ENCODE data around the gene MLLT3.

The MLLT3 gene

DNA sequence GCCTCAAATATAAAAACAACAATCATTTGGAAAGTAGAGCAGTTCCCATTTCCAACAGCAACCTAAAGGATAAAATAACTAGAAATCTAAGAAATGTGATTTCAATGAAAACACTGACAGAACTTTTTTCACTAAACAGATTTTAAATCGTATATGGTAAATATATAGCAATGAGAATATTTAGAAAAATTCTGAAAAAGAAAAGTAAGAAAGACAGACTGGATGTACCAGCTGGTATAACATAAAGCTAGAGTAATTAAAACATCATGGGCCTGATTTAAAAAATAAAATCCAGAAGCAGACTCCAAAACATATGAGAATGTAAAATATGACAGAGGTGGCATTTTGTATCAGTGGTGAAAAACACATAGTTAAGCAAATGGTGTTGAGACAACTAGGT lies 308.9 kb downstream of the MLLT3 start:
- DNase-seq (ENCODE audit: low read depth in 2 of 3, low spot score in 1 of 3), result no peak

DNA sequence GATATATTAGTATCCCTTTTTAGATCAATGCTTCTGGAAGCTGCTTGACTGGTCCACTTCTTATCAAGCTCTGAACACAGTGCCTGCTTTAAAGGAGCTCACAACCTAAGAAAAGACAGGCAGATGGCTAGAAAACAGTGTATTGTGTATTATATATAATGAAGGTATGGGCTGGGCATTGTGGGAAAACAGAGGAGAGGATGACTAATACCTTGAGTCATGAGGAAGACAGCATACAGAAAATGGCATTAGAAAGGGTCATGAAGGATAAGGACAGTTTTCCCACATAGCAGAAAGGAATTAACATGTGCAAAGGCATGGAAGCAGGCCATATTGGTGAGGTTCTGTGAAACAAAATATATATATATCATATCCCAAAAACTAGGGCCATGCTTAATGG lies 309.6 kb downstream of the MLLT3 start:
- DNase-seq (ENCODE audit: low read depth in 2 of 3, low spot score in 1 of 3), result no peak

DNA sequence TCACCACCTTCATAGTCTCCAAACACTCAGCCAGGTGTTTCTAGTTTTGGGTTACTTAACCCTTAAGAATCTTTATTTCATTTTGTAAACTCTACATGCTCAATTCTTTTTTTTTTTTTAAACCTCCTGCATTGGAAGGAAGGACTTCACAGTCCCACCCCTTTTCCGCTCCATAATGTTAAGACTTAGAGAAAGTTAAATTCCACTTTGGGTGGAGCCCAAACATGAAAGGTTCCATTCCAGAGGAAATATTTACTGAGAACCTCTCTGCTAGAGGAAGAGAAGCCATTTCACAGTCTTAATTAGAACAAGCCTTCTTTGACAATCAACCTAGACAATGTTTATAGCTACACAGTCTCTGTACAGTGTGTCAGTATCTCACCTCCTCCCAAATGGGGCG lies 312.3 kb downstream of the MLLT3 start:
- DNase-seq (ENCODE audit: low read depth in 2 of 3, low spot score in 1 of 3), result no peak

DNA sequence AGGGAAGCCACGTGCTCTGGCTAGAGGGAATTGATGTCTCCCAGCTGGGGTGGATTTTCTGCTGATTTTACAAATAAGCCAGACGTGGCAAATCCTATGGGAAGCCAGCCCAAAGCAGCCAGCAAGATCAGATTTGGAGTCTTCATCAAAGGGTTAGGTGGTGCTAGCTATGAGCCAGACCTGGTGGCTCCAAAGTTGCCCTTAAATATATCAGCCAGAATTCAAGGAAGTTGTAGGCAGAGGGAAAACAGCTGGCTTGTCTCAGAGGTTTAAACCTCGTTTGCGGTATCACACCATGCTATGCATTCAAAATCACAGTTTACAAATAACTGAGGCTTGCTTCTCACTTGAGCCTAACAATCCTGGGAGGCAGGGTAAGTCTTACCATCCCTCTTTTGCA lies 313.2 kb downstream of the MLLT3 start:
- no peak for DNase-seq (ENCODE audit: low read depth in 2 of 3, low spot score in 1 of 3)

DNA sequence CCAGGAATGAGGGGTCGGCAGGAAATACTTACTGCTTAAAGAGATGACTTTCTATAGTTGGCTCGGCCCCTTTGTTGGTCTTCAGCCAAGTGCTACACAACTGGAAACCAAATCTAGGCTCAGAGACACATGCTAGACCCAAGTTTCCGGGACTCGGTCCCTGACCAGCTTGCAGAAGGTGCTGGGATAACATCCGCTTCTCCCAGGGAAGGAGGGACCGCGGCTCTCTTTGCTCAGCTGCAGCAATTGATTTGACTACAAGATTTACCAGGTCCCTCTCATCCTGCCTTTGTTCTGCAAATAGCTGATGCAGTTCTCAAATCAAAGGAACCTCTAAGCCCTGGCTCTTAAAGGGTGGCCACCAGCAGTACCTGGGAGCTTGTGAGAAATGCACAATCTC lies 314.7 kb downstream of the MLLT3 start:
- no peak for DNase-seq (ENCODE audit: low read depth in 2 of 3, low spot score in 1 of 3)

DNA sequence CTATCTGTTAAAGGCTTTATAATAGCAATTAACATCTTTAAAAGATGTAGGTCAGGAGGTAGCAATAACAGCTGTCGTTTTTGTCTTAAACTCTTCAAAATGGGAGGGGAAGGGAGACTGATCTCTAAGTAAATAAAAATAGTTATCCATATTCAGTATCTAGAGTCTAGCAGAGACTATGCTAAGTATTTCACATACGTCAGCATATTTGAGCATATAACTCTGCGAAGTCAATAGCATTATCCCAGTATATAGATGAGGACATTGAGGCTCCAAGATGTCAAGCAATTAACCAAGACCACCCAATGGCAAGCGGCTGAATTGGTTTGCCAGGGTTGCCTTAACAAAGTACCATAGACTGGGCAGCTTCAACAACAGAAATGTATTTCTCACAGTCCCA lies 316.8 kb downstream of the MLLT3 start:
- DNase-seq (ENCODE audit: low read depth in 2 of 3, low spot score in 1 of 3), result no peak

DNA sequence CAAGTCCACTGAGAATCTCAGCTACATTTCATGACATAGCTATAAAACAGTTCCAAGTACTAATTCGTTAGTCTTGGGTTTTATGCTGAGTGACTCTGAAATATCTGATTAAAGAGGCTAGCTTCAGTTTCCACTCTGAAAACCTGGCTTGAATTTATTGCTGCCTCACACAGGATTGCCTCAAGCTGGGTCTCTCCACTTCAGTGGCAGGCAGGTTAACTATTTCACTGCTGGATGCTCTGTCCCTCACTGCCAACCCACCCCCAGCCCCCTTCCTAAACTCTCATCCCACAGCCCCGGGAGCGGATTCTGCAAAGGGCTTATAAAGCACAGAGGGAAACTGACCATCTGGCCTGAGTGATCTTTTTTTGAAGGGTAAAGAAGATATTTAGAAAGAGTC lies 318.3 kb downstream of the MLLT3 start:
- DNase-seq (ENCODE audit: low read depth in 2 of 3, low spot score in 1 of 3), result no peak

DNA sequence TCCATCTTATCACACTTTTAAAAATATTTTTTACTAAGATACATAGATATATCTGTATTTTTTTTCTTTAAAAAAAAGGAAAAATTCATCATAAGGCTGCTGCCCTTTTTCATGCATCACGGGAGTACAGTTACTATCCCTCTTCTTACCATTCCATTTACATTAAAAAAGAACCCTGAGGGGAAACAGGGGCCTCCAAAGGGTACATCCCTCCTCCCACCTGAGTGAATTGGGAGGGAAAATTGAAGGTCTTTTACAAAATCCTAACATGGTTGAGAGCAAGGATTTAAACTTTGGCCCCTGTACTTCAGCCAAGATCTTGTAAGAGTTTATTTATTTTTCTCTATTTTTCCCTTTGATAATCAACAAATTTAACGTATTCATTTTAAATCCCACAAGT lies 319.2 kb downstream of the MLLT3 start:
- DNase-seq (ENCODE audit: low read depth in 2 of 3, low spot score in 1 of 3), result no peak

DNA sequence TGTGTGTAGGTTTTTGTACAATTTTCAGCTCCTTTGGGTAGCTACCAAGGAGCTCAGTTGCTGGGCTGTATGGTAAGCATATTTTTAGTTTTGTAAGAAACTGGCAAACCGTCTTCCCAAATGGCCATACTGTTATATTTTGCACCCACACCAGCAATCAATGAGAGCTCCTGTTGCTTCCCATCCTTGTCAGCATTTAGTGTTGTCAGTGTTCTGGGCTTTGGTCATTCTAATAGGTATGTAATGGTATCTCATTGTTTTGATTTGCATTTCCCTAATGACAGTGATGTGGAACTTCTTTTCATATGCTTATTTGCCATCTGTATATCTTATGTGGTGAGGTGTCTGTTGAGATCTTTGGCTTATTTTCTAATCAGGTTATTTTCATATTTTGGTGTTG lies 320.1 kb downstream of the MLLT3 start:
- DNase-seq (ENCODE audit: low read depth in 2 of 3, low spot score in 1 of 3), result no peak

DNA sequence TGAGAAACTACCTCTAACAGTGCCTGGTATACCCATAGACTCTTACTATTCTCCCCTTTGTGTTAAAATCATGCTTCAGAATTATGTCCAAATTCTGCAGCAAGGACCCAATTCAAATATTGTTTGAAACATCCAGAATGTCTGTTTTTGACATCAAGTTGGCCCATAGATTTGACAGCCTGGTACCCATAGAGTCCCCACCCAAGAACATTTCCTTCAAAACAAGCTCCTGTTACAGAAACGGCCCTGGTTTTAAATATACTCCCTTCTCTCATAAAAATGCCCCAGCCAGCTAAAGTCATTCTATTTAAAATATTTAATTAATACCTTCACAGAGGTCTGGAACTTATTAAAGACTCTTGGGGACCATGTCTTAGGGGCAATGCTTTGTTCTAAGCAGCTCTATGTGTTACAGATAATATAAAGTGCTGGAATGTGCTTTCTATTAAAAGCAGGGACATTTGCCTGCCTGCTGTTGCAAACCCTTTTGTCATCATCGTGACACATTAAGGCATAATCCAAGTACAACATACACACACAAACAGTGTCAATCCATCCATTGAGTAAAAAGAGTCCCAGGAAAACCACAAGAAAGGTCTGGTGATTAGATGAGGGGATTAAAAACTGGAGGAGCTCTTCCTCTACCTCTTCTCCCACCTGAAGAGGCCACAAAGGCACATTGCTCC lies 321.7 kb downstream of the MLLT3 start:
- DNase-seq (ENCODE audit: low read depth in 2 of 3, low spot score in 1 of 3), result no peak

DNA sequence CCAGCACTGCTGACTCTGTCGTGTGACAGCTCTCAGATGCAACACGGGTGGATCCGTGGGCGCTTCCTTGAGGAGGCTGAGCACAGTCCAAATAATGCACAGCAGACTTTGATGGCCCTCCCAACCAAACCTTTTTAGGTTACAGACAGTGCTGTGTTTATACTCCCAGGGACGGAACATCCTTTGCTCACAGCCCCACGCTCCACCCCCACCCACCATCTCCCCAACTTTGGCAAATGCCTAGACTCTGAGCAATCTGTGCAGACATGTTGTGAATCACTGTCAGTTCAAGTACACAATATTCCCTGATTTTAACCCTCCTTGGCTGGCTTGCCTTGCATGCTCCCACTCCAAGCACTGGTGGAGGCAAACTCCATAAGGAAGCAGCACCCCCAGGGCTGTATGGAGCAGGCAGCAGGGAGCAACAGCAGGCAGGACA lies 324.6 kb downstream of the MLLT3 start:
- DNase-seq (ENCODE audit: low read depth in 2 of 3, low spot score in 1 of 3), result no peak

DNA sequence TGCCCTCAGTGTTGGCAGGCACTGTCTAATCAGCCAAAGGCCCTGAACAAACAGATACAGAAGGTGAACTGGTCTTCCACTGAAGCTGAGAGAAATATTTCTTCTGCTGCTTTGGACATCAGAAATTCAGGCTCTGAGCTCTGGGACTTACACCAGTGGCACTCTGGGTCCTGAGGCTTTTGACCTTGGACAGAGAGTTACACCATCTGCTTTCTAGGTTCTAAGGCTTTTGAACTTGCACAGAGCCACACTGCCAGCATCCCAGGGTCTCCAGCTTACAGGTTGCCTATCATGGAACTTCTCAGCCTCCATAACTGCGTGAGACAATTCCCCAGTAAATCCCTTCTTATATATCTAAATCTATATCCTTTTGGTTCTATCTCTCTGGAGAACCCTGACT lies 326.7 kb downstream of the MLLT3 start:
- no peak for DNase-seq (ENCODE audit: low read depth in 2 of 3, low spot score in 1 of 3)

DNA sequence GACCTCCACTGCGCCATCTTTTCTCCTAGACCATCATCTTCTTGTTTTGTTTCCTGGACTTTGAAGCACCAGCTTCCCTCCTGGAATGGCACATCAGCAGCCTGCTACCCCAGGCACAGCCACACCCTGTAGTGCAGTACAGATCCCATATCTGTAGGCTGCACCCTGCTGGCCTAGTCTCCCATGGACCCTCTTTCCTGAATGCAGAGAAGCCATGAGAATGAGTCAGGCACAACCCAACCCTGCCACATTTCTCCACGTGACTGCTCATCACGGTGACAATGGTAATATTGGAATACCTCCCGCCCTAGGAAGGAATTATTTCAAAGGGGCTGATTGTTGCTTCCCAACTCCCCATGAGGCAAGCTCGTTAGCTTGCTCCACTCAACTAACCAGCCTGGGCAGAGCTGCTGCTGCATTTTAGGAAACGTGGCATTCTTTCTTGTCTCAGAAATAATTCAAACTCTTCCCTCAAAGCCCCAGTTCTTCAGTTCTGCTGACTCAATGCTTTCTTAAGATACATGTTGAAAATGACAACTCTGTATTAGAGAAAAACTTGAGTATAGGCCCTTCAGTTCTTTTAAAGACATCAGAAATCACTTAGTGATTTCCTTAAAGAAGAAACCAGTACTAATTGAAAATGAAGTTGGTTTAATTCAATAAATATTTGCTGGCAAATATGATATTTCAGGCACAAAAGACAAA lies 328.1 kb downstream of the MLLT3 start:
- no peak for DNase-seq (ENCODE audit: low read depth in 2 of 3, low spot score in 1 of 3)

DNA sequence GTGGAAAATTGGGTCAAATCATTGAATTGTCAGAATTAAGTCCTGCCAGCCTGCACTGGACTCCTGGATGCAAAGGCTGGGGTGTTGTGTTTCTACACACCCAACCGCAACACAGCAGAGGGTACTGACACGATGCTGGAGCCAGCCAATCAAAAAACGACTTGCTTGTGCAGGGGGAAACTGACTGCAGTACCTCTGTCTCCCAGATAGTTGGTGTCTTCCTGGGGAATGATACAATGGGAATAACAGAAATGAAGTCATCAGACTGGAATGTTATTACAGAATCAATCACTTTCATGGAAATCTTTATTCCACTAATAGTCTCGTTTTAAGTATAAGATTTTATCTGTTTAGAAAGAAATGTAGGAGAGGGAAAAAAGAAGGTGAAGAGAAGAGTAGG lies 330.3 kb downstream of the MLLT3 start:
- no peak for DNase-seq (ENCODE audit: low read depth in 2 of 3, low spot score in 1 of 3)
